Inferior parietal cortex (tissue), 1 donor: ENCODE data around the gene TLN1.
A peak's percentile ranks its signal among the peaks of the same experiment; 100 is the strongest.

ENCODE experiments used
- DNase-seq: peaks from one replicate; pipeline ENCODE4 v3.0.0-alpha.2; 2016; ENCODE audit errors: extremely low spot score

TLN1 gene

DNA sequence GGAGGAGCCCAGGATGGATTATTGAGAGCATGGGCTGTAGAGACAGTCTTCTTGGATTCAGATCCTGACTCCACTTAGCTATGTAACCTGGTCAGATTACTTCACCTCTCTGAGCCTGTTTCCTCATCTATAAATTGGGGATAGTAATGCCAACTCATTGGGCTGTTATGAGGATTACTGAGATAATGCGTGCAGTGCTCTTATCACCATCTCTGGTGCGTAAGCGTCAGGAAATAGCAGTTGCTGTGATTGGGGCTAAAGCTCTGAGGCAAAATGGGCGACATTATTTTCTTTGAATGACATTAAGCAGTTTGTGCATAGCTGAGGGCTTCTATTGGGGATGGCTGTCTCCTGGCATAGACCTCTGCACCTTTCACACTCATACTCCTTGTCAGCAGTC lies 23.1 kb upstream of the TLN1 start:
- no peak for DNase-seq

DNA sequence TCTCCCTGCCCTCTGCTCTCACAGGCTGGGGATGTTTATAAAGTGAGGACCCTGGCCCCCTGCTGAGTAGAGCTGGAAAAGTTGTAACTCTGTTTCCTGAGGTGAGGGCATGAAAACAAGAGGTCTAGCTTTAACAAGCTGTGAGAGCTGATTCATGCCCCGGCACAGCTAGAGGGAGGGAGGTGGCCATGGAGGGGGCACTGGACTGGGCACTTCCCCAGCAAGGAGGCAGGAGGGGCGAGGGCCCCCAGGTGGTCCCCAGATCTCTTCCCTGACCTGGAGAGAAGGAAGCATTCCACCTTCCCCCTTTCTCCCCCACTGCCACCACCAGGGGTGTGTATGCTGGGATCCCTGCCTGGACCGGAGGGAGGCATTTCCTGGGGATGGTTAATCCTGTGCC lies 22.3 kb upstream of the TLN1 start, which contains the start of gene MSMP:
Gene MSMP (minus strand): TSS at position 13 of the 400 bp plus-strand sequence. CDS start 147 bp downstream, outside the sequence.
- no peak for DNase-seq

GRCh38 chr9:35753466-35753865 lies 21.5 kb upstream of the TLN1 start:
- no peak for DNase-seq

- DNase-seq: no peak
These were observed 18.2 kb upstream of the TLN1 start for GRCh38 chr9:35750256-35750531.

DNA sequence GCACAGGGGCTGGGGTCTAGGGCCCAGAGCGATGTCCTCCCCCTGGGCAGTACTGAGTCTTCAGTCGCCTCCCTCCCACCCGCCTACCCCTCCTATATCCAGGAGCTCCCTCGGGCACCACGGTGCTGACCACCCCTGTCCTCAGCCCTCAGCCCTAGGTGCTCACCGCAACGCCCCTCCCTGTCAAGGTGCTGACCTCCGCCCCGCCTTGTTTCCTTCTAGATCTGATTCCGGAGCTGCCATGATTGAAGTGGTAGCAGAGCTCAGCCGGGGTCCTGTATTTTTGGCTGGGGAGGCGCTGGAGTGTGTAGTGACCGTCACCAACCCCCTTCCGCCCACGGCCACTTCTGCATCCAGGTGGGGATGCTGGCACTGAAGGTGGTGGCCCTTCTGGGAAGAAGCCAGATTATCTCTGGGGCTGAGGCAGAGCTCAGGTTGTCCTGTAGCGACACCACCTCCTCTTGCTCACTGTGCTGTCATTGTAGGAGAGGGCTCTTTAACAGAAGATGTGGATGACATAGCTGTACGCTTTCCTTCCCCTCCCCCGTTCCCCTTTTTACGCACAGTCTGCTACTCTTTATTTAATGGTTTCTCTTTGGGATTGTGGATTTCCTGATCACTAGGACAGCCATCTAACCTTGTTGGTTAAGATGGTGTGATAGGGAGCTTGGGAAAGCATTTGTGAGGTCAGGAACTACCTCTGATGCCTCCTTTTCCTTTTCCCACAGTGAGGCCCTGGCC lies 17.7 kb upstream of the TLN1 start:
- no peak for DNase-seq

- peak; percentile 73 for DNase-seq
These were observed 17.0 kb upstream of the TLN1 start, which contains the start of the genes GBA2 and RGP1 for GRCh38 chr9:35748858-35749514. GBA2 (minus strand) TSS chr9:35749228; CDS start chr9:35748704, 524 bp downstream. RGP1 (plus strand) TSS chr9:35749287; CDS start chr9:35749756, 469 bp downstream.

DNA sequence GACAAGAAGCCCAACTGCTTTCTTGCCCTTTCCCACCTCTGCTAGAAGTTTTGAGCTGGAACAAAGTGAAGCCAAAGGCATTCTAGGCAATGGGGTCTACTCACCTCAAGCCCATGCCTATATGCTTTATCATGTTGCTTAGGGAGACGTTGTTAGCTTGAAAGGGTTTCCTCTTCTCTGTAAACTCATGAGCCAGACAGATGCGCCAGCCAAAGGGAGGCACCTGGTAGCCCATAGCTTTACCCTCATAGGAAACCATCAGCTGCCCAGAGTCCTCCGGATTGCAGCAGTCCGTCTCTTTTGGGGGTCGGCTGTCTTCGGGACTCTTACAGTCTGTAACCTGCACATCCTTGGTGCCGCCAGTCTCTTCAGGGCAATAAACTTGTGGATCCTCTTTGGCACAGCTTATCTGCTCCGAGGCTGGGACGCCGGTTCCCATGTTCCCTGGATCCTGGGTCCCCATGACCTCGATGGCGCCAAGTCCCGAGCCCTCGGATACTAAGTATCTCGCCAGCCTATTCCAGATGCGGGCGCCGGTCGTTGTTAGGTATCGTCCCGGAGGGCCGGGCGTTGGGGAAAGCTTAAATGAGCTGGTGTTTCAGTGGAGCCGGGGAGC lies 16.4 kb upstream of the TLN1 start:
- DNase-seq: no peak

DNA sequence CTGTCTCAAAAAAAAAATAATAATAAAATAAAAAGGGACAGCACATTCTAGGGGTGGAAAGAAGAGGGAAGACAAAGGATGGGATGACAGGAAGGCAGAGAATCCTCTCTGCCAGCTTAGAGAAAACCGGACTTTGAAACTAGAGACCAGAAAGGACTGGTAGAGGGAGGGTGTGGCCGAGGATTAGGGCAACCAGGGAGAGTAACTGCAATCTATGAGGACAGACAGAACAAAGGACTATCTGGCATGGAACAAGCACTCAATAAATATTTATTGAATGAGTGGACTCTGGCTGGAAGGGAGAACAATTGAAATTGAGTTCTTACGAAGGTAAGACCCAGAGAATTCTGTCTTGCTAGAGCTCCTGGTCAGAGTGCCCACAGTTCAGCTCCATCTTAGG lies 14.6 kb upstream of the TLN1 start:
- DNase-seq: no peak

GRCh38 chr9:35745569-35745968 lies 13.6 kb upstream of the TLN1 start:
- DNase-seq: no peak

- DNase-seq: no peak
These were observed 12.0 kb upstream of the TLN1 start for GRCh38 chr9:35743880-35744518.

DNA sequence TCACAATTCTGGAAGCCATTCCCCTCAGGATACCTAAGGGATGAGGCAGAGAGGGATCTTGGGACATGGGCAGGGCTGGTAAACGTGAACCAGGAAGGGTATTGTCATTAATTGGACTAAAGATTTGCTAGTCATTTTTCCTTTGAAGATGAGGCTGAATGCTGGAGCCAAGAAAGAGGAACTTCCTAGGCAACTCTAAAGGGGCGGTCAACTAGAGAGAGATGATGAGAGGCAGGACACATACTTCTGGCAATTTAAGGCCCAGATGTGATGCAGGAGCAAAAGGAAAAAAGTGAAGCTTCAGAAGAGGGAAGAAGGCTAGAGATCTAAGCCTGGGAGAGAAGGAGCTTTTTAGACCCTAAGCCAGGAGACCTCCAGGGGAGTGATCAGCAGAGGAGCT lies 11.5 kb upstream of the TLN1 start:
- DNase-seq: no peak

DNA sequence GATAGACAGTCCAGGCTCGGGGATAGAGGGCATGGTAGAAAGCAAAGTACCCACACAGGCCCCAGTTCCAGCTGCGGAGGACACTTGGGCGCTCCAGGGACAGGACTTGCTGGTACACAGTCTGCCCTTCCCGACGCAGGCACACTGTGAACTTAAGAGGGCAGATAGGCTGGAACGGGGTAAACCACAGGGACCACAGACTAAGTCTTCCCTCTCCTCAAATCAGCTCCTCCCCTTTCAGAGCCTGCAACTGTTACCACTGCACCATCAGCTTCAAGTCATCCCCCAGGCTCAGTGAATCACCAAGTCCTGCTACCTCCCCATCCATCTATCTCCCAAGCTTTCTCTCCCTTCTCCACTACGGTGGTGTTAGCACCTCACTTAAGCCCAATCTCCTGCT lies 9.7 kb upstream of the TLN1 start:
- no peak for DNase-seq

GRCh38 chr9:35740243-35740642 lies 8.2 kb upstream of the TLN1 start:
- no peak for DNase-seq

GRCh38 chr9:35738924-35739323 lies 6.9 kb upstream of the TLN1 start:
- no peak for DNase-seq

DNA sequence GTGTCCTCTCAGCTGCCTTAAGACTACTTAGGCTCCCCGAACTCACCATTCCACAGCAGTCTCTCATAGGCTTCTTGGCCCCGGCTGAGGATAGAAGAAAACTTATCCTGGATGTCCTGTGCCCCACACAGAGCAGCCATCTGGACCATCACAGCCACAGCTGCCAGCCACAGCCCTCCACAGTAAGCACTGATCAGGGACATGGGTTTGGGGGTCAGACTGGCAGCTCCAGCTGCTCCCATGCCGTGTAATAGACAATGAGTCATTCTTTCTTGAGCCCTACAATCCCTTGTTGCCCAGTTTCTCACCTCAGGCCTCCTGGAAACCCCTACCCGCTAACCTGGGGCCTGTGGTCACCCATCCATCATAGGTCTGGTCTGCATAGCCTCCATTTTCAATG lies 6.2 kb upstream of the TLN1 start:
- DNase-seq: no peak

DNA sequence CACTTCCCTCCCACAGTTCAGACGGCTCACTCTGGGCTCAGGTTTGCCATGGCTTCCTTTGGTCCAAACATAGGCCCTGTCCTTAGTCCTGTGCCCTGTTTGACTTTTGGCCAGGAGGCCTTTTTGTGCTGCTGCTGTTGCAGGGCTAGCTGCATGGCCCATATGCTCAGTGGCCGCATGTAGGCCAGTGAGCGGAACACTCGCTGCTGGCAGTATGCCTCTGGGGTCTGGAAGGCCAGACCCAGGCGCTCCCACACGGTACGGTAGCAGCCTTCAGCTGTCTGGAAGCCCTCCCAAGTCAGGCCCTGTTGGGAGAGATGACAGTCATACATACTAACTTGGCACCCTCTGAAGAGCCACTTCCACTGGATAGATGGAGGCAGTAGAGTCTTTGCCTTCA lies 5.1 kb upstream of the TLN1 start:
- no peak for DNase-seq

GRCh38 chr9:35736201-35736633 lies 4.2 kb upstream of the TLN1 start:
- peak; percentile 64 for DNase-seq

DNA sequence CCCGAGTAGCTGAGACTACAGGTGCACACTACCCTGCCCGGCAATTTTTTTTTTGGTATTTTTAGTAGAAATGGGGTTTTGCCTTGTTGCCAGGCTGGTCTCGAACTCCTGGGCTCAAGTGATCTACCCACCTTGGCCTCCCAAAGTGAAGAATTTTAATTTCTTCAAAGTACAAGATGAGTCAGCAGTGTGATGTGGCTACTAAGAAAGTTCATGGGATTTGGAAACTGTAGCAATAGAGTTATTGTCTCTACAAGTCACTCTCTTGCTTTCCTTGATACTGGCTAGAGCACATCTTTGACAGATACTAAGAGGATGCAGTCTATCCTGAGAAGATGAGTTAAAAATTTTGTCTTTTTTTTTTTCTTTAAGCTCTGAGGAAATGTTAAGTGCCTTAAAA lies 2.1 kb upstream of the TLN1 start:
- DNase-seq: no peak

DNA sequence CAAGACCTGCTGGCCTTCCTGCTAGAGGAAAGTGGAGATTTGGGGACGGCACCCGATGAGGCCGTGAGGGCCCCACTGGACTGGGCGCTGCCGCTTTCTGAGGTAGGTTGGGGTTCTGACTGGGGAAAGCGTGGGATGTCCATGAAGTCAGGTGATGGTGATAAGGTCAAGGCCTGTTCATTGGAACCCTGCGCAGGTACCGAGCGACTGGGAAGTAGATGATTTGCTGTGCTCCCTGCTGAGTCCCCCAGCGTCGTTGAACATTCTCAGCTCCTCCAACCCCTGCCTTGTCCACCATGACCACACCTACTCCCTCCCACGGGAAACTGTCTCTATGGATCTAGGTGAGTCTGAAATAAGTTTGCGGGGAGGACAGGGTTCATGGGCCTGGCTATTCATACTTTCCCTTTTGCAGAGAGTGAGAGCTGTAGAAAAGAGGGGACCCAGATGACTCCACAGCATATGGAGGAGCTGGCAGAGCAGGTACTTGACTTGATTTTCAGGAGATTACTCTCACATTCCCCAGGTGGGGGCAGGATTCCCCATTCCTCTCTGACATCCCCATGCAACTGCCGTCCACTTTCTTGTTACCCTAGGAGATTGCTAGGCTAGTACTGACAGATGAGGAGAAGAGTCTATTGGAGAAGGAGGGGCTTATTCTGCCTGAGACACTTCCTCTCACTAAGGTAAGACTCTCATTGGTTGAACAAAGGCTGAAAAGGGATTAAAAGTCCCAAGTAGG lies 976 bp upstream of the TLN1 start:
- DNase-seq: no peak

GRCh38 chr9:35731415-35732184 lies 395 bp downstream of the TLN1 start:
- no peak for DNase-seq

GRCh38 chr9:35730486-35730854 lies 1.5 kb downstream of the TLN1 start:
- DNase-seq: no peak
